ENCODE results near the gene STK32A. TPM values are rescaled to one million over a fixed set of nuclear protein-coding genes. Genes with fewer than 3 reads are reported as not detected.

The STK32A gene
- total RNA-seq, 1 experiment from 2014 or later = 0.16 TPM

DNA sequence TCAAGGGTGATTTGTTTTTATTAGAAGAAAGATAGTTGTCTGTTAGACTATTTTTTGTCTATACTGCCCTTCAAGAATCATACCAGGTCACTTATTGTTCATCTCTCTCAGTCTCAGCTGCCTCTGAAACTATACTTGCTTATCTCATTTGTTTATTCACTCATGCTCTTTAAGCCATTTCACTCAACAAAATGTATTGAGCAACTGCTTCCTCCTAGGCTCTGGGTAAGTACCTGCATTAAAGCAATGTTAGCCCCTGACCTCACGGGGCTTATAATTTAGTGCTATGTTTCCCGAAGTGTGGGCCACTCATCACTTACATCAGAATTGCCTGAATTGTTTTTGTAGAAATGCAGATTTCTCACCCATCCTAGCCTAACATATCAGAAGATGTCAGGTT lies 174.2 kb downstream of the STK32A start:
- TF ChIP-seq CTCF (IDR thresholded peaks at IDR 0.05; ENCODE audit: insufficient read depth in 1 of 2, low read depth in 1 of 2, low read length in 1 of 2, severe bottlenecking in 1 of 2, unreplicated experiment in 1 of 2) = no peak
- intact Hi-C loops (cut with micrococcal nuclease; ENCODE audit: unreplicated experiment) = loop anchor here (10.0 kb wide), 1 partner anchor 426 kb away; the partner anchor contains the start of gene SPINK1
- BruUV-seq (replicated peaks) = no TSS peak
- Histone ChIP-seq H3K4me3 (ENCODE audit: low read depth, low read length) (no peak overlapping the region), H3K9me3 (no peaks in the 10 kb centered on the region), H3K4me1 (peaks cover 77% of the 10 kb centered on the region), H3K36me3 (ENCODE audit: control insufficient read depth, insufficient read depth, low read length) (no peaks in the 10 kb centered on the region), H3K27me3 (replicated peaks; ENCODE audit: control insufficient read depth, insufficient read depth, low read length) (no peaks in the 10 kb centered on the region)
- CTCF ChIA-PET = no interaction called here
- H3K9me3 Mint-ChIP-seq (ENCODE audit: unreplicated experiment) = no peaks in the 10 kb centered on the region
- POLR2A ChIA-PET = no interaction called here
- DNase-seq = no peak
- no peaks in the 10 kb centered on the region for H3K27me3 Mint-ChIP-seq (ENCODE audit: insufficient read depth, unreplicated experiment)
- peaks cover 62% of the 10 kb centered on the region for H3K36me3 Mint-ChIP-seq (ENCODE audit: insufficient read depth, unreplicated experiment)
- H3K4me3 Mint-ChIP-seq (ENCODE audit: unreplicated experiment) = no peak overlapping the region
- peaks cover 47% of the 10 kb centered on the region for H3K4me1 Mint-ChIP-seq (ENCODE audit: low read depth, unreplicated experiment)
- no peak overlapping the region for H3K27ac Mint-ChIP-seq (ENCODE audit: unreplicated experiment)

GRCh38 chr5:147410496-147411358 lies 175.9 kb downstream of the STK32A start:
- peaks cover 64% of the 10 kb centered on the region for H3K36me3 Mint-ChIP-seq (ENCODE audit: insufficient read depth, unreplicated experiment)
- H3K9me3 Mint-ChIP-seq (ENCODE audit: unreplicated experiment) = no peaks in the 10 kb centered on the region

More at GRCh38 chr5:147410496-147411358, 175.9 kb downstream of the STK32A start:
- no peak for DNase-seq
- Mint-ChIP-seq H3K27ac (ENCODE audit: unreplicated experiment) (no peak overlapping the region), H3K4me1 (ENCODE audit: low read depth, unreplicated experiment) (peaks cover 45% of the 10 kb centered on the region), H3K27me3 (ENCODE audit: insufficient read depth, unreplicated experiment) (no peaks in the 10 kb centered on the region), H3K4me3 (ENCODE audit: unreplicated experiment) (no peak overlapping the region)
- H3K36me3 ChIP-seq (ENCODE audit: control insufficient read depth, insufficient read depth, low read length) = no peaks in the 10 kb centered on the region
- H3K9me3 ChIP-seq = no peaks in the 10 kb centered on the region
- BruUV-seq (replicated peaks) = no TSS peak
- peaks cover 59% of the 10 kb centered on the region for H3K4me1 ChIP-seq
- intact Hi-C loops (cut with micrococcal nuclease; ENCODE audit: unreplicated experiment) = no loop called here
- ChIA-PET POLR2A (no interaction called here), CTCF (no interaction called here)
- H3K4me3 ChIP-seq (ENCODE audit: low read depth, low read length) = no peak overlapping the region
- no peak for TF ChIP-seq CTCF (IDR thresholded peaks at IDR 0.05; ENCODE audit: insufficient read depth in 1 of 2, low read depth in 1 of 2, low read length in 1 of 2, severe bottlenecking in 1 of 2, unreplicated experiment in 1 of 2)
- no peaks in the 10 kb centered on the region for H3K27me3 ChIP-seq (replicated peaks; ENCODE audit: control insufficient read depth, insufficient read depth, low read length)

Measured in Caco-2 (cell line).